Stomach (tissue), 19 donors: ENCODE results near the gene LYPLA2. TPM values are rescaled to one million over a fixed set of nuclear protein-coding genes. Genes with fewer than 3 reads are reported as not detected.

Experiments
- DNase-seq, 2 donors: peaks; one replicate each; pipeline versions ENCODE4 v3.0.0 to v3.0.0-alpha.2; 2013 to 2019
- H3K27ac ChIP-seq, 5 donors: fragments of 200-600 bp in 4 of 5; sonication (generic) in 4 of 5; one replicate each; pipeline ENCODE4 v1.5.1; 2013 to 2019; ENCODE audit warnings: mild to moderate bottlenecking in 1 of 5, moderate library complexity in 1 of 5
- H3K27me3 ChIP-seq, 3 donors: fragments of 200-600 bp; sonication (generic); one replicate each; pipeline ENCODE4 v1.5.1; 2017 to 2019; ENCODE audit warnings: mixed run types in 1 of 3
- H3K36me3 ChIP-seq, 4 donors: fragments of 200-600 bp; sonication (generic); 1 replicate in 3 of 4; 2 replicates in 1 of 4; pipeline ENCODE4 v1.5.1; 2016 to 2019
- H3K4me1 ChIP-seq, 4 donors: fragments of 200-600 bp; sonication (generic); one replicate each; pipeline ENCODE4 v1.5.1; 2016 to 2019
- H3K4me3 ChIP-seq, 4 donors: fragments of 200-600 bp; sonication (generic) in 3 of 4; one replicate each; pipeline ENCODE4 v1.5.1; 2016 to 2019; ENCODE audit warnings: mild to moderate bottlenecking in 1 of 4
- H3K9me3 ChIP-seq, 4 donors: fragments of 200-600 bp; sonication (generic); one replicate each; pipeline ENCODE4 v1.5.1; 2016 to 2019
- CTCF ChIP-seq, 7 experiments: fragments of 450-650 bp in 4 of 7; fragments of 200-600 bp in 3 of 7; sonication (generic) in 3 of 7; IDR thresholded peaks; one replicate each; pipeline ENCODE4 v1.5.1; 2016 to 2019; ENCODE audit warnings: antibody characterized with exemption in 7 of 7, control low read depth in 2 of 7, mild to moderate bottlenecking in 1 of 7
- EP300 ChIP-seq: sonication (generic); formaldehyde crosslinking; IDR thresholded peaks from one replicate; pipeline ENCODE4 v1.6.1; 2017; ENCODE audit warnings: antibody characterized with exemption
- POLR2A ChIP-seq, 4 donors: fragments of 450-650 bp; IDR thresholded peaks; one replicate each; pipeline ENCODE4 v1.6.1; 2016; ENCODE audit warnings: antibody characterized with exemption in 4 of 4, control low read depth in 2 of 4, mild to moderate bottlenecking in 1 of 4, moderate library complexity in 1 of 4
- POLR2AphosphoS5 ChIP-seq, 3 donors: sonication (generic); formaldehyde crosslinking; IDR thresholded peaks; one replicate each; pipeline ENCODE4 v1.6.1; 2016; ENCODE audit warnings: antibody characterized with exemption in 3 of 3
- WGBS, 5 donors: extraction: QIAGEN DNeasy Blood & Tissue Kit in 3 of 5; methylation state at CpG; one replicate each; pipeline versions ENCODE4 v1.1.5 to v1.1.7; 2013 to 2018; 5-methylcytosine and 5-hydroxymethylcytosine counted together
- intact Hi-C: fragments of 100-400 bp; cut with DNase I; formaldehyde crosslinking; loops from one replicate; pipeline ENCODE4 v1.15.1; 2023; ENCODE audit warnings: low total_unique reads
- long read RNA-seq, 10 donors: transcript quantifications; one replicate each; lab custom pipeline, GENCODE V29; 2026
- polyA plus RNA-seq, 3 donors: library from polyadenylated mRNA; stranded (reverse); fragments of 200-250 nt; gene quantifications; one replicate each; pipeline ENCODE4 v1.2.3, GENCODE V29; 2013
- total RNA-seq, 5 donors: library from RNA; depleted of rRNA; stranded (reverse); fragments of >200 nt; gene quantifications; one replicate each; pipeline versions ENCODE4 v1.1.0 to v1.2.3, GENCODE V29; 2014 to 2016
- donor health status: healthy with polysubstance abuse.
- donor health status: Bipolar disorder and iron deficiency.
- donor health status: healthy.

The LYPLA2 gene
- 10 to 100 TPM; 29.0 to 84.6 (median 36.2) TPM for total RNA-seq
- polyA plus RNA-seq: 10 to 100 TPM; 61.1 to 85.2 (median 67.6) TPM
- long read RNA-seq, donor 1, transcript LYPLA2-205 (10 exons, 1,810 nt): major isoform, 5 of 5 reads
- long read RNA-seq, donor 1, partial matches to known transcripts: 0 of 5 reads
- long read RNA-seq, donor 1, other reads (novel, unspliced or antisense): 0 of 5 reads
- long read RNA-seq, donor 2, transcript LYPLA2-205 (10 exons, 1,810 nt): major isoform, 19 of 19 reads
- long read RNA-seq, donor 2, partial matches to known transcripts: 0 of 19 reads
- long read RNA-seq, donor 2, other reads (novel, unspliced or antisense): 0 of 19 reads
- long read RNA-seq, donor 3, transcript LYPLA2-205 (10 exons, 1,810 nt): major isoform, 9 of 9 reads
- long read RNA-seq, donor 3, partial matches to known transcripts: 0 of 9 reads
- long read RNA-seq, donor 3, other reads (novel, unspliced or antisense): 0 of 9 reads
- long read RNA-seq, donor 4, partial matches to known transcripts: 0 of 1 reads
- long read RNA-seq, donor 4, other reads (novel, unspliced or antisense): 0 of 1 reads
- long read RNA-seq, donor 5, transcript LYPLA2-205 (10 exons, 1,810 nt): major isoform, 10 of 11 reads
- long read RNA-seq, donor 5, partial matches to known transcripts: 0 of 11 reads
- long read RNA-seq, donor 5, other reads (novel, unspliced or antisense): 0 of 11 reads
- long read RNA-seq, donor 6: 0 reads
- long read RNA-seq, donor 7, transcript LYPLA2-205 (10 exons, 1,810 nt): major isoform, 23 of 49 reads
- long read RNA-seq, donor 7, partial matches to known transcripts: 19 of 49 reads
- long read RNA-seq, donor 7, other reads (novel, unspliced or antisense): 6 of 49 reads
- long read RNA-seq, donor 8, transcript LYPLA2-205 (10 exons, 1,810 nt): major isoform, 11 of 11 reads
- long read RNA-seq, donor 8, partial matches to known transcripts: 0 of 11 reads
- long read RNA-seq, donor 8, other reads (novel, unspliced or antisense): 0 of 11 reads
- long read RNA-seq, donor 9, transcript LYPLA2-205 (10 exons, 1,810 nt): major isoform, 9 of 10 reads
- long read RNA-seq, donor 9, partial matches to known transcripts: 0 of 10 reads
- long read RNA-seq, donor 9, other reads (novel, unspliced or antisense): 0 of 10 reads
- long read RNA-seq, donor 10, partial matches to known transcripts: 0 of 4 reads
- long read RNA-seq, donor 10, other reads (novel, unspliced or antisense): 0 of 4 reads

GRCh38 chr1:23790696-23791515 is at the start of gene LYPLA2:
TSS of gene LYPLA2 (plus strand) at chr1:23791145. CDS start at chr1:23792683, 1,538 bp downstream.
- Histone ChIP-seq H3K4me1 (peaks cover 48 to 58% (median 55%) of the 10 kb centered on the region in 4 donors), H3K27ac (peak within 1 kb of the TSS; percentile 82 to 88 (median 84)), H3K4me3 (peak within 1 kb of the TSS; percentile 70 to 87 (median 82)), H3K27me3 (no peaks in the 10 kb centered on the region), H3K9me3 (no peaks in the 10 kb centered on the region), H3K36me3 (peaks cover 43 to 62% (median 61%) of the 10 kb centered on the region in 4 donors)
- TF ChIP-seq POLR2A (IDR thresholded peaks at IDR 0.05) (no peak), POLR2AphosphoS5 (IDR thresholded peaks at IDR 0.05) (peak; percentile 64 to 96 (median 75))
- intact Hi-C loops: no loop called here
- 1% methylated on average over 29 to 47 of the region's 47 CpGs for WGBS, 5 donors
- DNase-seq: peak; percentile 96 to 97

GRCh38 chr1:23741609-23742008 is 49.3 kb upstream of the LYPLA2 start:
- no peak overlapping the region for H3K4me3 ChIP-seq
- H3K27ac ChIP-seq: no peak overlapping the region
- H3K27me3 ChIP-seq: no peaks in the 10 kb centered on the region
- intact Hi-C loops: no loop called here
- peaks cover 4 to 10% (median 8%) of the 10 kb centered on the region in 4 donors for H3K36me3 ChIP-seq
- WGBS, 5 donors: 85 to 91% (median 88%) methylated on average over 5 of the region's 5 CpGs
- no peak for TF ChIP-seq EP300
- no peak for TF ChIP-seq CTCF (IDR thresholded peaks at IDR 0.05)
- no peak for TF ChIP-seq POLR2A (IDR thresholded peaks at IDR 0.05)
- TF ChIP-seq POLR2AphosphoS5 (IDR thresholded peaks at IDR 0.05): no peak
- H3K9me3 ChIP-seq: no peaks in the 10 kb centered on the region
- DNase-seq: no peak
- H3K4me1 ChIP-seq: peaks cover 14 to 35% (median 32%) of the 10 kb centered on the region in 4 donors

- Histone ChIP-seq H3K36me3 (peaks cover 4 to 17% (median 13%) of the 10 kb centered on the region in 4 donors), H3K4me1 (peaks cover 23 to 46% (median 44%) of the 10 kb centered on the region in 4 donors), H3K4me3 (peak overlapping the region; percentile 91 to 100 (median 95)), H3K27me3 (no peaks in the 10 kb centered on the region), H3K27ac (peak overlapping the region; percentile 93 to 96 (median 95)), H3K9me3 (no peaks in the 10 kb centered on the region)
- no peak for TF ChIP-seq EP300
- no peak for TF ChIP-seq POLR2AphosphoS5 (IDR thresholded peaks at IDR 0.05)
- TF ChIP-seq POLR2A (IDR thresholded peaks at IDR 0.05): peak in 1 of 4 donors; percentile 22
- intact Hi-C loops: no loop called here
- no peak for DNase-seq
- 7 to 20% (median 10%) methylated on average over 14 to 28 of the region's 28 CpGs for WGBS, 5 donors
These were observed 48.2 kb upstream of the LYPLA2 start for GRCh38 chr1:23742670-23743286.

GRCh38 chr1:23743287-23744152 is 47.4 kb upstream of the LYPLA2 start, which contains the start of gene ELOA:
TSS of gene ELOA (plus strand) at chr1:23743471. CDS start at chr1:23743504, 33 bp downstream.
- peak; percentile 46 to 94 (median 88) for TF ChIP-seq POLR2AphosphoS5 (IDR thresholded peaks at IDR 0.05)
- peak in 1 of 4 donors; percentile 37 for TF ChIP-seq POLR2A (IDR thresholded peaks at IDR 0.05)
- no peak for TF ChIP-seq EP300
- no peak for TF ChIP-seq CTCF (IDR thresholded peaks at IDR 0.05)
- peak; percentile 77 to 95 for DNase-seq
- Histone ChIP-seq H3K4me3 (peak within 1 kb of the TSS; percentile 91 to 100 (median 95)), H3K27ac (peak within 1 kb of the TSS; percentile 93 to 96 (median 95)), H3K36me3 (peaks cover 4 to 17% (median 13%) of the 10 kb centered on the region in 4 donors), H3K27me3 (no peaks in the 10 kb centered on the region), H3K4me1 (peaks cover 31 to 54% (median 51%) of the 10 kb centered on the region in 4 donors), H3K9me3 (no peaks in the 10 kb centered on the region)
- WGBS, 5 donors: 0 to 1% (median 0%) methylated on average over 18 to 119 of the region's 119 CpGs
- intact Hi-C loops: no loop called here
